OCI-M1 (cell line): Measurements from ENCODE around the gene IQGAP2.
A peak's percentile ranks its signal among the peaks of the same experiment; 100 is the strongest.
"Not testable (repeated sequence)": the region's sequence is repeated elsewhere in the genome, so short reads cannot be mapped to it uniquely, and the experiment has no call there.

Experiments
- DNase-seq: peaks from one replicate; lab custom pipeline; 2025; lab: John Stamatoyannopoulos, UW

Gene IQGAP2

DNA sequence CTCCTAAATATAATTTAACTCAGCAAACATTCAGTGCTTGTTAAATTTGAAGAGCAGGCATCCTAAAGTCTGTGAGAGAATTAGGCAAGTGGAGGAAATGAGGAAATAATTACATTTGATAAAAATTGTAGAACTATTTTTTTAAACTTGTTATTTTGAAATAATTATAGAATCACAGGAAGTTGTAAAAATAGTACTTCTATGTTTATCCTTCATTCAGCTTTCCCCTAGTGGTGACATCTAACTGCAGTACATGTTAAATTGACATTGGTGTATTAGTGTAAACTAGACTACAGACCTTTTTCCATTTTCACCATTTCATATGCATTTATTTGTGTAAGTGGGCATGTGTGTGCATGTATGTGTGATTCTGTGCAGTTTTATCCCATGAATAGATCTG, 168.5 kb downstream of the IQGAP2 start:
- no peak for DNase-seq

DNA sequence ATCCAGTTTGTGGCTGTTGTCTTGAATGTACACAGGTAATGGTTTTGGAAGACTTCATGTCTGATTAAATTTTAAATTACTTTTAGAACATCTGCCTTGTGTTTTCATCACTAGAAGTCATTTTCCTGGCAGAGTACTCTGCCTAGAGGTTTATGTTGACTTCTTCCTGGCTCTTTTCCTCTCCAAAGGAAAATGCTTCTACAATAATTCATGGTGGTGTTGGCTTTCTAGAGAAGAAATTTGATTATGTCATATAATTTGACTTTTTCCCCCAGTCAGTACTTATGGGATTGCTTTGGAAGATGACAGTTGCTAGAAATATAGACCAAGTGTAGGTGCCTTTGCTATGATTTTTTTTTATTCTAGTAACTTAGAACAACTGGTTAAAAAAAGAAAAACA, 173.4 kb downstream of the IQGAP2 start:
- no peak for DNase-seq

DNA sequence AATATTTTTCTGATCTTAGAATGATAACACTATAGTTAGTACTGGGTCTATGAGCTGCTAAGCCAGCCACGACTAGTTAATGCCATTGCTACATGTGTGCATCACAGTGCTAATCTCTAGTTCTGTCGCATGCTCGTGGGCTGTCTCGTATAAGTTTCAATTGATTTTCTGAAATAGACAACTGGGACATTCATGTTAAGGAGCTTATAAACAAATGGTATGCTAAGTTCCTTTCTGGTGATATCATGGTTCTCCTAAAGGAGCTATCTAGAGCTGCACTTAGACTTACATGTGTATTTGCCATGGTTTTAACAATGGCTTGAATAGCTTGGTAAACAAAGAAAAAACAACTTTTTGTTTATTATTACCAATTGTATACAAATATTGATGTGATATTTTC, 173.9 kb downstream of the IQGAP2 start:
- DNase-seq: no peak

DNA sequence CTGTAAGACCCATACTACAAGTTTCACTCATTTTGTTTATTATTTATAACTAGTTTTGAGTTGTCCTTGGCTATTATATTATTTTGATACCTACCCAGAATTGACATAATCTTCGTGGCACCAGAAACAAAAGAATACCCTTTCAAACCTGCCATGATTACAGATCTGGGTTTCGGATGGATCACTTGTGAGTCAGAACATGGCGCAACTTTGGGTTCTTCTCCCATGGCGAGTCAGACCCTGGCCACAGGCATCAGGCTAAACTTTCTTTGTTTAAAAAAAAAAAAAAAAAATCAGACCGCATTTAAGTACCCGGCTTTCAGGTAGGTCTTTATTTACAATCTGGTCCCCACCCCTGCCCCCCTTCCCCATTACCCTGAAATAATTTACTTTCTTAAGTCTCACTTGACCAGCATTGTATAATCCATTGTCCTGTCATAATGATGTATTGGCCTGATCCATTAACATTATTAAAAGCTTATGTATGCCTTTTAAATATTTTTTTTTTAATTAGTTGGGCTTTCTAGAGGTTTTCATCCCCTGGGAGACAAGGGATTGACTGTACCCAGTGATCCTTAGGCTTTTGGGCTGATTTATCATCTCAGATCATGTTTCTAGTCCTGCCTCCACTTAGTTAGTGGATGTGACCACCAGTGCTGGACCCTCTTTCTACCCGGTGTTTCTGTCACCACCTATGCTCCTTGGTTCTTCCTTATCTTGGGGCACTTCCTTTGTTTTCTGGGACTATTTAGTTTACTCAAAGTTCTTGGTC, 176.3 kb downstream of the IQGAP2 start:
- DNase-seq: no peak

DNA sequence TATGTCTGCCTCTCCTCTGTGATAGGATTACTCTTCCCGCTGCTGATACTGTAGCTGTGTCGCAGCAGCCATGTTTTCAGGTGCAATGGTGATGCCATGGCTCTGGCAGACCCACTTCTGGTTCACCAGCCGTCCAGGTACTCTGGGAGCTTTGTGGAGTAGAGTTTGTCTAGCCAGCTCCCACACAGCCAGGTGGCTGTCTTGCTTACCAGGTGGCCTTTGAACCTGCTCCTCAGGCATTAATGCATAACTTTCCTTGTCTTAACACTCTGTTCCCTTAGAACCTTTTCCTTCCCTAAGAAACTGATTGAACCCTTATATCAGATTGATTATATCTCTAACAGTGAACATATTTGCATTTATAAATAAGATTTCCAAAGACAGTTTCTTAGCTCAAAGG, 177.9 kb downstream of the IQGAP2 start:
- DNase-seq: no peak

DNA sequence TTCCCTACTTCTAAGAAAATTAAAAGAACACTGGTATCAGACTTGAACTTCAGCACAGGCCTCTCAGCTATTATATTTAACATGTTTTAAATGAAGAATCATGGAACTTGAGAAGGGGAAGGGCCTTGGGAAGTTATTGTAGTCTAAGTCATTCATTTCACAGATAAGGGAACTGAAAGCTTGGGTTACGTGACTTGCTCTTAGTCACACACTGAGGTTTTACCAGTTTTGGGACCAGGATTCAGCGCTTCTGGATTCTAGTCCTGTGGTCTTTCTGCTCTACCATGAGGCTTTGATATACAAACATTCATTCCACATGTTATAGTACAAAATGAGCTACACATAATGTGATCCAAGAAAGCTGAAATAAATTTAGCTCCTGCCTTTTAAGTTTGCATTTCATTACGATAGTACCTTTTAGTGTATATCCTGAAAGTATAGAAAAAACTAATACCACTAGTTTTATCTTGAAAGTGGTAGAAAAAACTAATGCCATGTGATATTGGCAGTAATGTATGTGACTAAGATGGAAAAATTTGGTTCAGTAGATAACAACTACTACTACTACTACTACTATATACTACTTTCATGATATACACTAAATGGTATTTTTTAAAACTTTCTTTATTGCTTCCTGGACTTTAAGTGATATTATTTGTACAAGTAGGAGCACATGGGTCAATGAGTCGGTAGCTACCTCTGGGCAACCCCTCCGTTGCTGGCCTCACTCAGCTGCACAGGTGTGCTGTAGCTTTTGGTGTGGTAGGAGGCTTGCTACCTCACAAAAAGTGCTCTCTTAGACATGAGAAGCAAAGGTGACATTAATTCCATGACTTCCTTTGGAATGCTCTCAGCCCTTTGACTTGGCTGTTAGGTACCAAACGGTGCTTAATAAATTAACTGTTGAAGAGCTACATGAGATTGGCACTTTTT, 179.4 kb downstream of the IQGAP2 start:
- peak; percentile 86 for DNase-seq

DNA sequence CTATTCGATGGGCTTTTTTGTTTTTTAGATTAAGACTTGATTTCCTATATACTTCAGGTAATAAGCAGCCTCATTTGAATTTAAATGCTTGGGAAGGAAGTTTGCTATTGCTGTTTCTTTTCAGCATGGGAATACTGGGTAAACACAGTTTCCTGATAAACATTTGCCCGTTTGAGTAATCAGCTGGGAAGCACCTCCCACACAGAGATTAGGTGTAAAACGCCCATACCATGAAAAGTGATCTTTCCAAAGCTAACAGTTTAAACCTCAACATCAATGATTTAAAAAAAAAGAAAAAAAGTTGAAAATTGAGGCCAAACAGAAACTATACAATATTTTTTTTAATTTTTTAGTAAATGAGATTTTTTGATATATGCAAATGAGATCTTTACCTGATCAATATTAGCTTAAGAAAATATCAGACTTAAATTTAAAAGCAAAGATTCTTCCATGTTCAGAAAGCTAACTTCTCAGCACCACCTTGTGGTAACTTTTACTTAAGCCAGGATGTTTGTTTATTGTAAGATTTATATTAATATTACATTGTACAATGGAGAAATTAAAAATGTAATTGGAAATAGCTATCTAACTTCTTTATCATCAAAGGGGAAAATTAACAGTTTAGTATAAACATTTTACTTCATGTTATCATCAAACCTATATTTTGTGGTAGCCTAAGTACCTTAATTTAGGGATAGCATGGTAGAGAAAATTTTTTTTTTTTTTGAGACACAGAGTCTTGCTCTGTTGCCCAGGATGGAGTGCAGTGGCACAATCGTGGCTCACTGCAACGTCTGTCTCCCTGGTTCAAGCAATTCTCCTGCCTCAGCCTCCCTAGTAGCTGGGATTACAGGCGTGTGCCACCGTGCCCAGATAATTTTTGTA, 180.3 kb downstream of the IQGAP2 start:
- peak; percentile 58 for DNase-seq

DNA sequence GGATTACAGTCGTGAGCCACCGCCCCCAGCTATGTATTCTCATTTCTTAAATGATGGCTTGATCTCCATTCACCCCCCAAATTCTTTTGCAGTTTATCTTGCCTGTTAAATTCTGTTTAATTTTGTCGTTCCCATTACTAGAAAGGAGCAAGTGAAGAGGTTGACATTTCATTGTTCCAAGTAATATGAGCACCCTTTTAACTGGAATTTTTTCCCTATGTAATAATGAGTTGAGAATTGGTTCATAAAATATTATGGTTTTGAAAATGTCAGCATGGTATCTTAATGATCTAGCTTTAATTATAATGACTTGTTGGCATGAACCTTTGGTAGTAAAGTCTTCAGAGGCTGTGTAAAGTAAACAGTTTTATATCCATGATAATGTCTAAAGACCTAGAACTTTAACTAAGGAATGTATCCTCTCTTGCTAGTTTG, 182.7 kb downstream of the IQGAP2 start:
- DNase-seq: no peak

DNA sequence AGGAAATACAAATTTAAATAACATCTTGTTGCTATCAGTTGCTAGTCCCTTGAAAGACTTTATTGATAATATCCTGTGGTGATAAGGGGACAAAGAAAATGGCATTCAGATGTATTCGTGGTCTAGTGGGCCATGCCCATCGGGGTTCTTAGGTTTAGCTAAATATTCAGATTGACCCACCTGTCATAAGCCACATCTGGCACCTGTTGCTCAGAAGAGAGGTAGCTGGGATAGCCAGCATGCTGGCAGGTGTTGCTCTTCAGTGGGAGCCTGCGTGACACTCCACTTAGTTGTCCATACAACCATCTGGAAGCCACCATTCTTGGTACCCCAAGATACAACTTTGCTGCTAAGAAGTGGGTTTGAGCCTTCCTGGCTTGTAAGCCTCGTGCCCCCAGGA, 183.4 kb downstream of the IQGAP2 start:
- no peak for DNase-seq

DNA sequence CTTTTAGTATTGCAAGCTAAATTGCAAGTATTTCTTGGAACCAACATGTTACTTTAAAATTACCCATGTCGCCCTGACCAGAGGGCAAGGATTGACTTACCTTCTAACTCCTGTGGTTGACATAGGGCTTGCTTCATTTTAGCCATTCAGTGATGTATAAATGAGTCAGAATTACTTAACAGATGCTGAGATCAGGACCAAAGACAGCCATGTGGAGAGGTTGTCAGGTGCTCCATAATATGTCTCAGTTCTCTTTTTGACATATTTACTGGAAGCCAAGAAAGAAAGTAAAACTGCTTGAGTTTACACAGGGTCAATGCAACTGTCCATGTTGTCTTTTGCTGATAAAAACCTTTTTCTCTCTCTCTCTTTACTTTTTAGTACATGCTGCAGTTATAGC, 186.9 kb downstream of the IQGAP2 start:
- peak; percentile 52 for DNase-seq

DNA sequence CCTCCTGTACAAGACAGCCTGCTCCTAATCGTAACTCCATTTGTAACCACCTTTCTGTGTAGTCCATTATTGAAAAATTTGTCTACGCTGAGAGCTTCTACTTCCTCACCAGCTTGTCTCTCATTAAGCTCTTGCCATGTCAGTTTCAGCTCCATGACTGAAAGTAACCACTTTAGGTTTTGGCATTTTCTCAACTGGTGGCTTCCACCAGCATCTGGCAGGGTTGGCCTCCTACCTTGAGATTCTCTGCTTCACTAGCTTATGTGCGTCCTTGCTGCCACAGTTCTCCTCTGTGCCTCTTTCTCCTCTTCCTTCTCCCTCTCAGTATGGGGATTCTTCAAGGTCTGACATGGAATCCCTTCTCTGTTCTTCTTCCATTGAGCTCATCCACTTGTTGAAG, 188.3 kb downstream of the IQGAP2 start:
- no peak for DNase-seq

DNA sequence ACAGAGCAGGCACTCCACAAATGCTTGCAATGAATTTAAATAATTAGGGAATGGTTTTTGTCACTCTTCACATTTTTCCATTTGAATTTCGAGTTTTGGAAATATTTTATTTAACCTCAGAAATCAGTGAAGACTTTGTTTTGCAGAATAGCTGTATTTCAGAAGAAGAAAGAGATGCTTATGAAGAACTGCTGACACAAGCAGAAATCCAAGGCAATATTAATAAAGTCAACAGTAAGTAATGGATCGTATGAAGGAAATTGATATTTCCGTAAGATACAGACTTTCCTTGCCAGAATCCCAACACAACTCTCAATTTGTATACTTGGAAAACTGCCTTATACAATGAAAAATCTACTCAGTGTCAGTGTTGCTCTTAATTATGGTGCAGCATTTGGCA, 189.6 kb downstream of the IQGAP2 start:
- no peak for DNase-seq

DNA sequence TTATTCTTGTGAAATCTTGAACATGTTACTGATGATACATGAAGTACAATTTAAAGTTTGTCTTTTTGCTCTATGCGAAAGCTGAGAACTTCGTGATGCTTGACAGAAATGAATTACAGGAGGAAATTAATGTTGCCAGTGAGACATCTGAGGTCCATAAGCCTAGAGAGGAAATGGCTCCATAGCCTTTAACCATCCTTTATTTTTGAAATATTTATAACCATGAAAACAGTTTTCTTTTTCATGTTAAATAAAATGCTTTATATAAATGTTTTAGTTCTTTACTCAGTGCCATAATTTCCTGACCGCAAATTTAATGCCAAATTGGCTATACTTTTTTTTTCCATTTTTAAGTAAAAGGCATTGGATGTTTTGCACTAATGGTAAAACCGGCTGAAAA, 191.0 kb downstream of the IQGAP2 start:
- DNase-seq: no peak

DNA sequence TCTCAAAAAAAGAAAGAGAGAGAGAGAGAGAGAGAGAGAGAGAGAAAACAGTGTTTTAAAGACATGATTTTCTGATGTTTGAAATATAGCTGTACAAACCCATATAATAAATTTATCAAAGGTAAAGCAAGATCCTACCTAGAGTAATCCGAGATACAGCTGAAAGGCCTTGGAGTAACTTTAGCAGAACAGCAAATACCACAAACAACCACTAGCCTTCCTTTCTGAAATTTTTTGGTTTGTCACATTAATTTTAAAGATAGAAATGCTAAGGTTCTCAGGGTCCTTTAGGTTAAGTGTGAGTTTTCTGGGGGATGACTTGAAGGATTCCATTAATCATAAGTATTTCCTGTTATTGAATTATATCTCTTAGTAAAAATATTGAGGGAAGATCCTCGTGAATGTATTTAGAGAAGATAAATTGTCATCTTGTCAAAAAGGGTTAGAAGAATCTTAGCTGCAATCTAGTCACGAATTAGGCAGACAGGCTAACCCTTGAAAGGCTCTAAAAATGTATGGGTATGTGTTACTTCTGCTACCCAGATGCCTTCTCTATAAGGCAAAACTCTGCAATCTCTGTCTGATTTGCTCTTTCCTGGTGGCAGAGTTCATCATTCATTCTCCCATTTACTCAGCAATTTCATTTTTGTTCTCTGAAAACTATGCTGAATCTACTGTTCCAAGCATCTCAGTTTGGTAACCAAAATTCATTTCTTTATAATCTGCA, 192.8 kb downstream of the IQGAP2 start:
- no peak for DNase-seq

DNA sequence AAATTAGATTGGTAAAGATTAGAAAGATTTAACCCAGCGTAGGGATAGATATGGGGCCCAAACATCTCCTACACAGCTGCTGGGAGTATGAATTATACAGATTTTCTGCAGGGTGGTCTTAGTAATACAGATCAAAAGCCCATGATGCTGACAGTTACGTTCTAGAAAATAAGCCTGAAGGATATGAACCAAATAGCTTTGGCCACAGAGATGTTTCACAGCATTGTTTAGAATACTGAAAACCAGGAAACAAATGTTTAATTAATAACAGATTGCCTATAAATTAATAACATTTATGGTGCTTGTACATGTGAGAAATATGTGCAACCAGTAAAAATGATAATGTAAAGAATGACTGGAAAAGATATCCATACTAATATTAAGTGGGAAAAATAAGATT, 195.4 kb downstream of the IQGAP2 start:
- DNase-seq: no peak

DNA sequence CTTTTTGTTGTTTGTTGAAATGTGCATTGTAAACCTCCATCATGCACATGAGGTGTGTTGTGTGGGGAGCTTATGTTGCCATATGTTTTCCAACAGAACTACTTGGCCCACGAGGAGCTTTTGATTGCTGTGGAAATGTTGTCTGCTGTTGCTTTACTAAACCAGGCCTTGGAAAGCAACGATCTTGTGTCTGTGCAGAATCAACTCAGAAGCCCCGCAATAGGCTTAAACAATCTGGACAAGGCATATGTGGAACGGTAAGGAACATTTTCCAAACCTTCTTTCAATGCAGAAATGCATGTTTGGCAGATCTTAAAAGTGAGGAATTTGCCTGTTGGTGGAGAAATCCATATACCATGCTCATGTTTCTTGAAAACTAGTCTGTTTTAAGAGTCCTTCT, 197.6 kb downstream of the IQGAP2 start:
- DNase-seq: no peak

DNA sequence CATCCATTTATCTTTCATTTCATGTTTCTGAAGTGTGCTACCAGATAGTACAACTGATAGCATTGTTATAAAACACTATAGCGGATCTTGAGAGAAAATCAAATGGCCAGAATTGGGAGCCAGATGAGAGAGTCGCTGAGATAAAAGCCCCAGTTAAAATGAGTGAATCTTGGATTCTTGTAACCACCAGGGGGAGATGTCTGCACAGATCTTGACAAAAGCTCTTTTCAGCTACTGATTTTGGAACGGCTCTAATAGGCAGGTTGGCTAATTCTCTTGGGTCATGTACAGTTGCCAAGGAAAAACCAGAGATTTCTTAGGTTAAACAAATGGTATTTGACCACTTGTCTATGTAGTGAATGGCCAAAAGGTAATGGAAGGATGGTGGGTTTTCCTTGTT, 198.4 kb downstream of the IQGAP2 start:
- DNase-seq: peak; percentile 85

DNA sequence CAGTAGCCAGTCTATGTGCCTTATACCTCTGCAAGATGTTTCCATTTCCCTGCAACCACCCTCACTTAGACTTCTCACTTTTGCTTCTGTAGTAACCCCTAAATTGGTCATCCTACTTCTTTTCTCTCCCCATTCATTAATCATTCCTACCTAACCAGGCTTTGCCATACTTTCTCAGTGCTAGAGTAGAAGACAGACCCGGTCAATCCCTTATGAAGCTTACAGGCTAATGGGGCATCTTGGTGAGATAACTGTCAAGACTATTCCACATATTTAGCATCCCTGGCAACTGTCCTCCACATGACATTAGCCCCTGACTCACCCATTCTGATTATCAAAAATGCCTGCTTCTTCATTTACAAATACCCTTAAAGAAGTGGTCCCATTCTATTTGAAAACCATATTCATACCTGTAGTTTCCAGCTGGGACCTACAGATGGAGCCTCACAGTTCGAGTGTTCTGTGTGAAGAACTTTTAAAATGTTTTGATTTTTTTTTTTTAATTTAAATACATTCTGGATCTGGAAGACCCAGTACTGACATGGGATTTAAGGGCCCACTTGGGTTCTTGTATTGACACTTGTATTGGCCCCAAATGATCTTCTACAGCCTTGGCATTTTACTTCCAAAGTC, 199.1 kb downstream of the IQGAP2 start:
- peak; percentile 18 for DNase-seq

DNA sequence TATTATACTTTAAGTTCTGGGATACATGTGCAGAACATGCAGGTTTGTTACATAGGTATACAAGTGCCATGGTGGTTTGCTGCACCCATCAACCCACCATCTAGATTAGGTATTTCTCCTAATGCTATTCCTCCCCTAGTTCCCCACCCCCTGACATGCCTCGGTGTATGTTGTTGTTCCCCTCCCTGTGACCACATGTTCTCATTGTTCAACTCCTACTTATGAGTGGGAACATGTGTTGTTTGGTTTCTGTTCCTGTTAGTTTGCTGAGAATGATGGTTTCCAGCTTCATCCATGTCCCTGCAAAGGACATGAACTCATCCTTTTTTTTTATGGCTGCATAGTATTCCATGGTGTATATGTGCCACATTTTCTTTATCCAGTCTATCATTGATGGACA, 200.9 kb downstream of the IQGAP2 start:
- not testable (repeated sequence) for DNase-seq

DNA sequence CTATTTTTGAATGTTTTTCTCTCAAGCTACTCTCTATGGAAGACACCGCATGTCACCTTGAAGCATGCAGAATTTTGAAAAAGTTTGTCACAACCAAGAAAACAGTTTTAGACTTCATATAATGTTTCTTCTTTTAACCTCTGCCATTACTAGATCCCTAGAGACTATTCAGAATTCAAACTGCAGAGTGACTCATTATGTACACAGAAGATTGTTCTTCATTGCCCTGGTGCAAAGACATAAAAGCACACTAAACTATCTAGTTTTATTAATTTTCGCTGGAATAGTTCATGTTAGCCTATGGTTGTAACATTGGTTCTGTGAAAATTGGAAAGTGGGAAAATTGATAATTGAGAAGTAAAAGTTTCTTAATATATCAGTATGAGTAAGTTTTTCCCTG, 201.8 kb downstream of the IQGAP2 start:
- no peak for DNase-seq

DNA sequence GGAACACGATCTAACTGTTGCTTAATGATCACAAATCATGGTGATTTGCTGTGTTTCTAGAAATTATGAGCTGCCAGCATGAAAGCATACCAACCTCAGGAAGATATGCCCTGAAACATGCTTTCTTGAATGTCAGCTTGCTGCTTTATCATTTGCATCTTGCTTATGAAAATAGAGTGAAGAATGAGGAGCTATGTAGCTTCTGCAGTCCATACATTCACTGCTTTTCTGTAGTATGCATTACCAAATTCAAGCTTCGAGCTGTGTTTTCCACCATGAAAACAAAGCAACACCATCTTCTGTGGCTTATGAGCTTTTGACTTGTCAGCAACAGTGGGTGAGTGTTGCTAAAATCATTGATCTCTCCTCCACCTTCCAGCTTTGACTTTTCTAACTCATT, 203.6 kb downstream of the IQGAP2 start:
- DNase-seq: no peak
